ENCODE results near the gene TTLL11.
"Not testable (repeated sequence)": the region's sequence is repeated elsewhere in the genome, so short reads cannot be mapped to it uniquely, and the experiment has no call there.

TTLL11 gene

GRCh38 chr9:122078557-122078956, 14.6 kb downstream of the TTLL11 start:
- H3K4me3 ChIP-seq (ENCODE audit: low read depth, low read length) = no peak overlapping the region
- DNase-seq (ENCODE audit: low read depth) = no peak
- TF ChIP-seq CTCF (IDR thresholded peaks at IDR 0.05; ENCODE audit: control insufficient read depth, extremely low read depth, insufficient read depth) = no peak

- H3K4me3 ChIP-seq (ENCODE audit: low read depth, low read length) = no peak overlapping the region
- DNase-seq (ENCODE audit: low read depth) = no peak
- no peak for TF ChIP-seq CTCF (IDR thresholded peaks at IDR 0.05; ENCODE audit: control insufficient read depth, extremely low read depth, insufficient read depth)
Measured at GRCh38 chr9:122076773-122077172, 16.3 kb downstream of the TTLL11 start.

GRCh38 chr9:122076117-122076516, 17.0 kb downstream of the TTLL11 start:
- no peak overlapping the region for H3K4me3 ChIP-seq (ENCODE audit: low read depth, low read length)
- no peak for TF ChIP-seq CTCF (IDR thresholded peaks at IDR 0.05; ENCODE audit: control insufficient read depth, extremely low read depth, insufficient read depth)

GRCh38 chr9:122075135-122076030, 17.7 kb downstream of the TTLL11 start:
- H3K4me3 ChIP-seq (ENCODE audit: low read depth, low read length) = no peak overlapping the region
- TF ChIP-seq CTCF (IDR thresholded peaks at IDR 0.05; ENCODE audit: control insufficient read depth, extremely low read depth, insufficient read depth) = no peak
- no peak for DNase-seq (ENCODE audit: low read depth)

More at GRCh38 chr9:122076117-122076516, 17.0 kb downstream of the TTLL11 start:
- DNase-seq (ENCODE audit: low read depth) = no peak

- DNase-seq (ENCODE audit: low read depth) = no peak
- H3K4me3 ChIP-seq (ENCODE audit: low read depth, low read length) = no peak overlapping the region
- no peak for TF ChIP-seq CTCF (IDR thresholded peaks at IDR 0.05; ENCODE audit: control insufficient read depth, extremely low read depth, insufficient read depth)
Measured at GRCh38 chr9:122071715-122072114, 21.4 kb downstream of the TTLL11 start.

- no peak for DNase-seq (ENCODE audit: low read depth)
- TF ChIP-seq CTCF (IDR thresholded peaks at IDR 0.05; ENCODE audit: control insufficient read depth, extremely low read depth, insufficient read depth) = no peak
- no peak overlapping the region for H3K4me3 ChIP-seq (ENCODE audit: low read depth, low read length)
Measured at GRCh38 chr9:122070728-122071515, 22.2 kb downstream of the TTLL11 start.

GRCh38 chr9:122066680-122067079, 26.4 kb downstream of the TTLL11 start:
- not testable (repeated sequence) for H3K4me3 ChIP-seq (ENCODE audit: low read depth, low read length); DNase-seq (ENCODE audit: low read depth)

All from LNCaP clone FGC (cell line).